HL-60 (cell line): ENCODE measurements around the gene NEK1.

Experiments used
- TF ChIP-seq, protein P1 (sequence below): IDR thresholded peaks from one replicate; pipeline ENCODE4 v1.5.1; 2011; ENCODE audit warnings: low read length, control low read depth, inconsistent platforms; ENCODE audit not compliant: insufficient read depth
- TF ChIP-seq, protein P2 (sequence below): IDR thresholded peaks from 2 replicates; pipeline ENCODE4 v1.6.1; 2012; ENCODE audit warnings: low read depth; ENCODE audit not compliant: insufficient replicate concordance

GRCh38 chr4:169565606-169566005 is 46.8 kb downstream of the NEK1 start:
- TF ChIP-seq, protein P1, sequence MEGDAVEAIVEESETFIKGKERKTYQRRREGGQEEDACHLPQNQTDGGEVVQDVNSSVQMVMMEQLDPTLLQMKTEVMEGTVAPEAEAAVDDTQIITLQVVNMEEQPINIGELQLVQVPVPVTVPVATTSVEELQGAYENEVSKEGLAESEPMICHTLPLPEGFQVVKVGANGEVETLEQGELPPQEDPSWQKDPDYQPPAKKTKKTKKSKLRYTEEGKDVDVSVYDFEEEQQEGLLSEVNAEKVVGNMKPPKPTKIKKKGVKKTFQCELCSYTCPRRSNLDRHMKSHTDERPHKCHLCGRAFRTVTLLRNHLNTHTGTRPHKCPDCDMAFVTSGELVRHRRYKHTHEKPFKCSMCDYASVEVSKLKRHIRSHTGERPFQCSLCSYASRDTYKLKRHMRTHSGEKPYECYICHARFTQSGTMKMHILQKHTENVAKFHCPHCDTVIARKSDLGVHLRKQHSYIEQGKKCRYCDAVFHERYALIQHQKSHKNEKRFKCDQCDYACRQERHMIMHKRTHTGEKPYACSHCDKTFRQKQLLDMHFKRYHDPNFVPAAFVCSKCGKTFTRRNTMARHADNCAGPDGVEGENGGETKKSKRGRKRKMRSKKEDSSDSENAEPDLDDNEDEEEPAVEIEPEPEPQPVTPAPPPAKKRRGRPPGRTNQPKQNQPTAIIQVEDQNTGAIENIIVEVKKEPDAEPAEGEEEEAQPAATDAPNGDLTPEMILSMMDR: no peak
- TF ChIP-seq, protein P2, sequence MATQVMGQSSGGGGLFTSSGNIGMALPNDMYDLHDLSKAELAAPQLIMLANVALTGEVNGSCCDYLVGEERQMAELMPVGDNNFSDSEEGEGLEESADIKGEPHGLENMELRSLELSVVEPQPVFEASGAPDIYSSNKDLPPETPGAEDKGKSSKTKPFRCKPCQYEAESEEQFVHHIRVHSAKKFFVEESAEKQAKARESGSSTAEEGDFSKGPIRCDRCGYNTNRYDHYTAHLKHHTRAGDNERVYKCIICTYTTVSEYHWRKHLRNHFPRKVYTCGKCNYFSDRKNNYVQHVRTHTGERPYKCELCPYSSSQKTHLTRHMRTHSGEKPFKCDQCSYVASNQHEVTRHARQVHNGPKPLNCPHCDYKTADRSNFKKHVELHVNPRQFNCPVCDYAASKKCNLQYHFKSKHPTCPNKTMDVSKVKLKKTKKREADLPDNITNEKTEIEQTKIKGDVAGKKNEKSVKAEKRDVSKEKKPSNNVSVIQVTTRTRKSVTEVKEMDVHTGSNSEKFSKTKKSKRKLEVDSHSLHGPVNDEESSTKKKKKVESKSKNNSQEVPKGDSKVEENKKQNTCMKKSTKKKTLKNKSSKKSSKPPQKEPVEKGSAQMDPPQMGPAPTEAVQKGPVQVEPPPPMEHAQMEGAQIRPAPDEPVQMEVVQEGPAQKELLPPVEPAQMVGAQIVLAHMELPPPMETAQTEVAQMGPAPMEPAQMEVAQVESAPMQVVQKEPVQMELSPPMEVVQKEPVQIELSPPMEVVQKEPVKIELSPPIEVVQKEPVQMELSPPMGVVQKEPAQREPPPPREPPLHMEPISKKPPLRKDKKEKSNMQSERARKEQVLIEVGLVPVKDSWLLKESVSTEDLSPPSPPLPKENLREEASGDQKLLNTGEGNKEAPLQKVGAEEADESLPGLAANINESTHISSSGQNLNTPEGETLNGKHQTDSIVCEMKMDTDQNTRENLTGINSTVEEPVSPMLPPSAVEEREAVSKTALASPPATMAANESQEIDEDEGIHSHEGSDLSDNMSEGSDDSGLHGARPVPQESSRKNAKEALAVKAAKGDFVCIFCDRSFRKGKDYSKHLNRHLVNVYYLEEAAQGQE: no peak
